HEK293 (cell line): ENCODE measurements around the gene ZMYM2.

Experiments used
- CTCF ChIA-PET: fragments of 350-600 bp; formaldehyde crosslinking; extraction: SDS; loops from one replicate; lab custom pipeline; 2021; ENCODE audit warnings: antibody characterized with exemption; lab: Yijun Ruan, JAX
- POLR2A ChIA-PET: fragments of 300-600 bp; formaldehyde crosslinking; extraction: SDS; loops from one replicate; lab custom pipeline; 2020; ENCODE audit warnings: antibody characterized with exemption, inconsistent platforms; lab: Yijun Ruan, JAX
- H3K27ac ChIP-seq: fragments of 200-500 bp; sonication (Bioruptor generic); 2 replicates; pipeline ENCODE4 v1.5.1; 2014; ENCODE audit warnings: low read depth, low read length, control low read depth, inconsistent platforms; ENCODE audit errors: extremely low read depth
- H3K36me3 ChIP-seq, 2 experiments: fragments of 200-500 bp in 1 of 2; sonication (Bioruptor generic) in 1 of 2; 1 replicate in 1 of 2; 2 replicates in 1 of 2; pipeline ENCODE4 v1.5.1; 2014 to 2017; ENCODE audit warnings: inconsistent platforms in 2 of 2, low read length in 2 of 2; ENCODE audit not compliant: control insufficient read depth in 2 of 2, insufficient read depth in 1 of 2
- H3K4me1 ChIP-seq: fragments of 200-500 bp; sonication (Bioruptor generic); 2 replicates; pipeline ENCODE4 v1.5.1; 2014; ENCODE audit warnings: mild to moderate bottlenecking, low read length, inconsistent platforms; ENCODE audit not compliant: control insufficient read depth, insufficient read depth
- H3K4me3 ChIP-seq: 2 replicates; pipeline ENCODE4 v1.5.1; 2011; ENCODE audit warnings: low read depth, mild to moderate bottlenecking, control low read depth, low read length, moderate library complexity
- H3K9me3 ChIP-seq: fragments of 200-500 bp; sonication (Bioruptor generic); 2 replicates; pipeline ENCODE4 v1.5.1; 2014; ENCODE audit warnings: low read depth, low read length, inconsistent platforms; ENCODE audit not compliant: control insufficient read depth, insufficient read depth
- EGR2 ChIP-seq: fragments of 450-650 bp; formaldehyde crosslinking; IDR thresholded peaks from 2 replicates; pipeline ENCODE4 v1.5.1; 2016; ENCODE audit warnings: low read depth, missing biosample characterization, missing genetic modification characterization
- MZF1 ChIP-seq: fragments of 450-650 bp; formaldehyde crosslinking; IDR thresholded peaks from 2 replicates; pipeline ENCODE4 v1.5.1; 2017; ENCODE audit warnings: missing biosample characterization, missing genetic modification characterization, borderline replicate concordance
- PRDM6 ChIP-seq: fragments of 450-650 bp; formaldehyde crosslinking; IDR thresholded peaks from 2 replicates; pipeline ENCODE4 v1.5.1; 2017; ENCODE audit warnings: missing biosample characterization, missing genetic modification characterization
- SETDB1 ChIP-seq: IDR thresholded peaks from one replicate; pipeline ENCODE4 v1.6.1; 2017; ENCODE audit warnings: mild to moderate bottlenecking, low read length, moderate library complexity, mixed read lengths; ENCODE audit not compliant: insufficient read length
- SP7 ChIP-seq: fragments of 450-650 bp; formaldehyde crosslinking; IDR thresholded peaks from 2 replicates; pipeline ENCODE4 v1.5.1; 2016; ENCODE audit warnings: missing biosample characterization, missing genetic modification characterization
- TCF7L2 ChIP-seq: IDR thresholded peaks from 2 replicates; pipeline ENCODE4 v1.6.1; 2011; ENCODE audit warnings: low read depth, mild to moderate bottlenecking, inconsistent platforms, low read length, moderate library complexity, borderline replicate concordance
- ZBTB20 ChIP-seq: fragments of 450-650 bp; formaldehyde crosslinking; IDR thresholded peaks from 2 replicates; pipeline ENCODE4 v1.5.1; 2016; ENCODE audit warnings: missing biosample characterization, missing genetic modification characterization
- ZBTB44 ChIP-seq: fragments of 450-650 bp; IDR thresholded peaks from 2 replicates; pipeline ENCODE4 v1.5.1; 2018; ENCODE audit warnings: missing biosample characterization, mild to moderate bottlenecking, missing genetic modification characterization
- ZBTB49 ChIP-seq: fragments of 450-650 bp; formaldehyde crosslinking; IDR thresholded peaks from 2 replicates; pipeline ENCODE4 v1.5.1; 2016; ENCODE audit warnings: missing biosample characterization, missing genetic modification characterization, low read depth
- ZNF155 ChIP-seq: fragments of 450-650 bp; formaldehyde crosslinking; IDR thresholded peaks from 2 replicates; pipeline ENCODE4 v1.5.1; 2016; ENCODE audit warnings: missing biosample characterization, missing genetic modification characterization
- ZNF16 ChIP-seq: fragments of 450-650 bp; formaldehyde crosslinking; IDR thresholded peaks from 2 replicates; pipeline ENCODE4 v1.5.1; 2016; ENCODE audit warnings: low read depth, missing biosample characterization, missing genetic modification characterization
- ZNF23 ChIP-seq: fragments of 450-650 bp; formaldehyde crosslinking; IDR thresholded peaks from 2 replicates; pipeline ENCODE4 v1.5.1; 2016; ENCODE audit warnings: missing biosample characterization, missing genetic modification characterization, borderline replicate concordance
- ZNF239 ChIP-seq: fragments of 450-650 bp; formaldehyde crosslinking; IDR thresholded peaks from 2 replicates; pipeline ENCODE4 v1.5.1; 2016; ENCODE audit warnings: missing biosample characterization, missing genetic modification characterization
- ZNF266 ChIP-seq: fragments of 450-650 bp; formaldehyde crosslinking; IDR thresholded peaks from 2 replicates; pipeline ENCODE4 v1.5.1; 2016; ENCODE audit warnings: missing biosample characterization, missing genetic modification characterization, low read depth
- ZNF335 ChIP-seq: fragments of 450-650 bp; formaldehyde crosslinking; conservative IDR thresholded peaks from 2 replicates; pipeline ENCODE4 v1.5.1; 2016; ENCODE audit warnings: missing biosample characterization, missing genetic modification characterization
- ZNF48 ChIP-seq: fragments of 450-650 bp; formaldehyde crosslinking; IDR thresholded peaks from 2 replicates; pipeline ENCODE4 v1.5.1; 2016; ENCODE audit warnings: missing biosample characterization, missing genetic modification characterization
- ZNF571 ChIP-seq: fragments of 450-650 bp; formaldehyde crosslinking; IDR thresholded peaks from 2 replicates; pipeline ENCODE4 v1.5.0; 2017; ENCODE audit warnings: missing biosample characterization, missing genetic modification characterization
- ZNF626 ChIP-seq: fragments of 450-650 bp; sonication (Bioruptor Pico); formaldehyde crosslinking; IDR thresholded peaks from 2 replicates; pipeline ENCODE4 v1.5.1; 2018; ENCODE audit warnings: missing biosample characterization, missing genetic modification characterization, inconsistent platforms
- ZSCAN5A ChIP-seq: fragments of 450-650 bp; formaldehyde crosslinking; IDR thresholded peaks from 2 replicates; pipeline ENCODE4 v1.5.1; 2016; ENCODE audit warnings: missing biosample characterization, missing genetic modification characterization

The ZMYM2 gene

GRCh38 chr13:20121159-20121525 is 162.6 kb downstream of the ZMYM2 start:
- no peak for TF ChIP-seq ZNF239 (tag by site-specific recombination)
- TF ChIP-seq PRDM6 (tag by site-specific recombination) = no peak
- no peak for TF ChIP-seq ZBTB44 (tag by site-specific recombination)
- no peak for TF ChIP-seq SP7 (tag by site-specific recombination)
- TF ChIP-seq MZF1 (tag by site-specific recombination) = no peak
- no peak for TF ChIP-seq ZNF155
- no peak for TF ChIP-seq SETDB1
- no peak for TF ChIP-seq ZSCAN5A (tag by site-specific recombination)
- TF ChIP-seq ZNF626 (tag by site-specific recombination) = no peak
- TF ChIP-seq ZNF16 (tag by site-specific recombination) = no peak
- TF ChIP-seq ZNF335 = no peak
- TF ChIP-seq ZNF23 (tag by site-specific recombination) = no peak
- no peak for TF ChIP-seq ZNF48
- no peak for TF ChIP-seq ZNF571 (tag by site-specific recombination)
- no peak for TF ChIP-seq ZBTB20 (tag by site-specific recombination)
- no peak for TF ChIP-seq ZNF266 (tag by site-specific recombination)
- TF ChIP-seq EGR2 (tag by site-specific recombination) = no peak
- no peak for TF ChIP-seq TCF7L2
- TF ChIP-seq, all 188 proteins: peak for 0
- POLR2A ChIA-PET = no interaction called here
- Histone ChIP-seq H3K4me1 (no peaks in the 10 kb centered on the region), H3K27ac (no peak overlapping the region), H3K36me3 (no peaks in the 10 kb centered on the region), H3K9me3 (no peaks in the 10 kb centered on the region), H3K4me3 (no peak overlapping the region)
- CTCF ChIA-PET = no interaction called here

GRCh38 chr13:20124303-20124702 is 165.8 kb downstream of the ZMYM2 start:
- POLR2A ChIA-PET = interaction anchor here (0.5 kb wide), 1 partner anchor 257 kb away, joined by 4 read pairs; no protein-coding TSS in a partner anchor
- no peaks in the 10 kb centered on the region for H3K36me3 ChIP-seq
- no peaks in the 10 kb centered on the region for H3K9me3 ChIP-seq
- H3K4me3 ChIP-seq = no peak overlapping the region
- H3K4me1 ChIP-seq = no peaks in the 10 kb centered on the region; the same call in 1 of the 2 replicates
- no peak overlapping the region for H3K27ac ChIP-seq
- TF ChIP-seq ZBTB49 = no peak
- CTCF ChIA-PET = no interaction called here
